ENCODE data around the gene CCM2L.

The CCM2L gene

DNA sequence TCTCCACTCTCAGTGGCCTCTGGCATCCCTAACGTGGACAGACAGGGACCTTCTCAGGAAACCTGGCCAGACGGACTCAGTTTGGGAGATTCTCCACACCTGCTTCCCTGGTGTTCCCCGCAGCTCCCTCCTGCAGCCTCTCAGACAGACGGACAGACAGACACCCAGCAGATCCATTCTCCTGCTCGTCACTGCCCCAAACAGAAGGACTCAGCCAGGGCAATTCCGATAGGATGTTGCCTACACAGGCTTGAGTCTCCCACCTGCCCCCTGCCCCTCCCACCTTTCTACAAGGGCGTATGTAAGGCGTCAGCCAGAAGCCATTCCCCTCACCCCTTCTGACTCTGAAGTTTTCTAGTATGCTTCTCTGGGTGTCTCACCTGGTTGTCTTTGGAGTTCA is 428 bp downstream of the CCM2L start:
- Mint-ChIP-seq H3K27ac (no peak overlapping the region), H3K9me3 (no peaks in the 10 kb centered on the region), H3K4me3 (no peak overlapping the region), H3K36me3 (no peaks in the 10 kb centered on the region), H3K4me1 (no peaks in the 10 kb centered on the region)
- DNase-seq (ENCODE audit: low spot score in 2 of 2) (no peak), ATAC-seq (no peak)

DNA sequence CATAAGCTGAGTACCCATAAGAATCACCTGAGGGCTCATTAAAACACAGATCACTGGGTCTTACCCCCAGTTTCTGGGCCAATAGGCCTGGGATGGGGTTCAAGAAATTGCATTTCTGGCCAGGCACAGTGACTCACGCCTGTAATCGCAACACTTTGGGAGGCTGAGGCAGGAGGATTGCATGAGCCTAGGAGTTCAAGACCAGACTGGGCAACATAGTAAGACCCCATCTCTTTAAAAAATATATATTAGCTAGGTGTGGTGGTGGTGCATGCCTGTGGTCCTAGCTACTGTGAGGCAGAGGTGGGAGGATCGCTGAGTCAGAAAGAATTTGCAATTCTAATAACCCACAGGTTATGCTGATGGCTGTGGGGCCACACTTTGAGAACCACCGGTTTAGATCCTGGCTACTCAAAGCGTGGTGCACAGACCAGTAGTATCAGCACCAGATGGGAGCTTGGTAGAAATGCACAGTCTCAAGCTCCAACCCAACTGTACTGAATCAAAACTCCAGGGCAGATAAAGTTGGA is 2.0 kb downstream of the CCM2L start:
- H3K27ac Mint-ChIP-seq: no peak overlapping the region
- H3K4me1 Mint-ChIP-seq: no peaks in the 10 kb centered on the region
- H3K9me3 Mint-ChIP-seq: no peaks in the 10 kb centered on the region
- no peak for ATAC-seq
- H3K4me3 Mint-ChIP-seq: no peak overlapping the region
- no peaks in the 10 kb centered on the region for H3K36me3 Mint-ChIP-seq
- DNase-seq (ENCODE audit: low spot score in 2 of 2): no peak

DNA sequence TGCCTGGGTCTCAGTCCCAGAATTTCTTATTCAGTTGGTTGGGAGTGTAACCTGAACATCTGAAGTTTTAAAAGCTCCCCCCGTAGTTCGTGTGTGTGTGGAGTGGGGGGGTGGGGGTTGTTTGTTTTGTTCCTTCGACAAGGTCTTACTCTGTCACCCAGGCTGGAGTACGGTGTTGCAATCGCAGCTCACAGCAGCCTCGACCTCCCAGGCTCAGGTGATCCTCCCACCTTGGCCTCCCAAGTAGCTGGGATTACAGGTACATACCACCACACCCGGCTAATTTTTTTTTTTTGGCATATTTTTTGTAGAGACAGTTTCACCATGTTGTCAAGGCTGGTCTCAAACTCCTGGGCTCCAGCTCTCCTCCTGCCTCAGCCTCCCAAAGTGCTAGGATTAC is 3.1 kb downstream of the CCM2L start:
- DNase-seq (ENCODE audit: low spot score in 2 of 2) (no peak), ATAC-seq (no peak)
- no peaks in the 10 kb centered on the region for H3K36me3 Mint-ChIP-seq
- peaks cover 5% of the 10 kb centered on the region for H3K4me1 Mint-ChIP-seq
- no peak overlapping the region for H3K4me3 Mint-ChIP-seq
- no peak overlapping the region for H3K27ac Mint-ChIP-seq
- H3K9me3 Mint-ChIP-seq: no peaks in the 10 kb centered on the region

DNA sequence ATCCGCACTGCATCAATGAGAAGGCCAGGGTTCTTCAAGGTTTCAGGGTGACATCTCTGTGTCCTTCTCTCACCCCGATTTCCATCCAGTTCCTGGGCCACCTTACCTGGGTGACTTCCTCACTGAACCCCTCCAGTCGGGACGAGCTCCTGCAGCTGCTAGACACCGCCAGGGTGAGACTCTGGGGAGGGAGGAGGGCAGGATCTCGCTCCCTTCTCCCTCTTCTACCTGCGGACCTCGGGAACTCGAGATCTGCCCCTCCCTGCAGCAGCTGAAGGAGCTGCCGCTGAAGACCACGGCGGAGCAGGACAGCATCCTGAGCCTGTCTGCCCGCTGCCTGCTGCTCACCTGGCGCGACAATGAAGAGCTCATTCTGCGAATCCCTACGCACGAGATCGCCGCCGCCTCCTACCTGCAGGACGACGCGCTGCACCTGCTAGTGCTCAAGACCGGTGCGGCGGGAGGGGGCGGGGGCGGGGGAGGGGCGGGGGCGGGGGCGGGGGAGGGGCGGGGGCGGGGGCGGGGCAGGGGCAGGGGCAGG is 7.5 kb downstream of the CCM2L start:
- H3K4me3 Mint-ChIP-seq: peak overlapping the region; percentile 78
- H3K9me3 Mint-ChIP-seq: no peaks in the 10 kb centered on the region
- no peak overlapping the region for H3K27ac Mint-ChIP-seq
- peaks cover 21% of the 10 kb centered on the region for H3K4me1 Mint-ChIP-seq
- no peak for ATAC-seq
- DNase-seq (ENCODE audit: low spot score in 2 of 2): no peak
- H3K36me3 Mint-ChIP-seq: no peaks in the 10 kb centered on the region

DNA sequence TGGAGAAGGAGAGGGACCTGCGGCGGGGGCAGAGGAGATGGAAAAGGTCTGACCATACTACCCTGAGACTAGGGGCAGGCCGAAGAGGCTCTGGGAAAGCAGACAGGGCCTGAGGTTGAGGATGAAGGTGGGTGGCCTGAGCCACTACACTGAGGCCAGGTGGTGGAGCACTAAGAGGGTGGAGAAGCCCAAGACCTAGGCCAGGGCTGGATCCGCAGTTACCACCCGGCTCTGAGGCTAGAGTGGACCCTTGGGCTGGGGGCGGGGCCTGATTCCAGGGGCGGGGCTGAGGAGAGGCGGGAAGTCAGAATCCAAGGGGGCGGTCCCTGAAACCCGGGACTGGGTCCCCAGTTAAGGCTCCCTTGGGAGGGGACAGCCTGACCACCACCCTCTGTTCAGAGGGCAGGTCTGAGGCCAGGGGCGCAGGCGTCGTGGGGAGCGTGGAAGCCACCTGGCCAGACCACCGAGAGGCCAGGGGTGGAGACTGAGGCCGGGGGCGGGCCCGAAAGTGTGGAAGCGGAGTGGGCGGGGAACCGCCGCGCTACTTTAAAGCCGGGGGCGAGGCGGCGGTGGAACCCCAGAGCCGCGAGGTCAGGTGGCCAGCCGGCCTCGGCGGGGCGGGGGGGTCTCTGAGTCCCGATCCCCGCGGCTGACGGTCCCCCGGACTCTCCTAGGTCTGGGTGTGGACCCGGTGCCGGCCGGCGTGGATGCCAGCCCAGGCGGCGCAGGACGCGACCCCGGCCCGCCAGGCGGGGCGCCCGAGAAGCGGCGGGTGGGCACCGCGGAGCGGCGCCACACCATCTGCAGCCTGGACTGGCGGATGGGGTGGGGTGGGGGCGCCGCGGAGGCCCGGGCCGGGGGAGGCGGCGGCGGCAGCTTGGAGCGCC is 8.3 kb downstream of the CCM2L start:
- H3K4me3 Mint-ChIP-seq: peak overlapping the region; percentile 78
- DNase-seq (ENCODE audit: low spot score in 2 of 2): peak; percentile 24 to 62

DNA sequence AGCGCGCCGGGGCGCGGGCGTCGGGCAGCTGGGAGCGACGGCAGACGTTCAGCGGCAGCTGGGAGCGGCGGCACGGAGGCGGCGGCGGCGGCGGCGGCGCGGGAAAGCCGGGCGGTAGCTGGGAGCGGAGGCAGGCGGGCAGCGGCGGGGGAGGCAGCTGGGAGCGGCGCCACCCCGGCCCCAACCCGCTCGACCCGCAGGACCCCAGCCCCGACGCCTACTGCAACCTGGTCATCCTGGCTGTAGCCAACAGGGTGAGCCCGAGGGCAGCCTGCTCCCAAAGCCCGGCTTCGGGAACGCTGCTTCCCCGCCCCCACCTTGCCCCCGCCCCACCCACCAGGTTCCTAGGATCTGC is 8.9 kb downstream of the CCM2L start:
- peaks cover 21% of the 10 kb centered on the region for H3K4me1 Mint-ChIP-seq
- ATAC-seq (no peak), DNase-seq (ENCODE audit: low spot score in 2 of 2) (no peak)
- no peak overlapping the region for H3K27ac Mint-ChIP-seq
- H3K4me3 Mint-ChIP-seq: peak overlapping the region; percentile 78
- no peaks in the 10 kb centered on the region for H3K36me3 Mint-ChIP-seq
- H3K9me3 Mint-ChIP-seq: no peaks in the 10 kb centered on the region

More for the DNA sequence above, 8.3 kb downstream of the CCM2L start:
- H3K27ac Mint-ChIP-seq: no peak overlapping the region
- H3K9me3 Mint-ChIP-seq: no peaks in the 10 kb centered on the region
- peak; percentile 66 for ATAC-seq
- peaks cover 21% of the 10 kb centered on the region for H3K4me1 Mint-ChIP-seq
- no peaks in the 10 kb centered on the region for H3K36me3 Mint-ChIP-seq

DNA sequence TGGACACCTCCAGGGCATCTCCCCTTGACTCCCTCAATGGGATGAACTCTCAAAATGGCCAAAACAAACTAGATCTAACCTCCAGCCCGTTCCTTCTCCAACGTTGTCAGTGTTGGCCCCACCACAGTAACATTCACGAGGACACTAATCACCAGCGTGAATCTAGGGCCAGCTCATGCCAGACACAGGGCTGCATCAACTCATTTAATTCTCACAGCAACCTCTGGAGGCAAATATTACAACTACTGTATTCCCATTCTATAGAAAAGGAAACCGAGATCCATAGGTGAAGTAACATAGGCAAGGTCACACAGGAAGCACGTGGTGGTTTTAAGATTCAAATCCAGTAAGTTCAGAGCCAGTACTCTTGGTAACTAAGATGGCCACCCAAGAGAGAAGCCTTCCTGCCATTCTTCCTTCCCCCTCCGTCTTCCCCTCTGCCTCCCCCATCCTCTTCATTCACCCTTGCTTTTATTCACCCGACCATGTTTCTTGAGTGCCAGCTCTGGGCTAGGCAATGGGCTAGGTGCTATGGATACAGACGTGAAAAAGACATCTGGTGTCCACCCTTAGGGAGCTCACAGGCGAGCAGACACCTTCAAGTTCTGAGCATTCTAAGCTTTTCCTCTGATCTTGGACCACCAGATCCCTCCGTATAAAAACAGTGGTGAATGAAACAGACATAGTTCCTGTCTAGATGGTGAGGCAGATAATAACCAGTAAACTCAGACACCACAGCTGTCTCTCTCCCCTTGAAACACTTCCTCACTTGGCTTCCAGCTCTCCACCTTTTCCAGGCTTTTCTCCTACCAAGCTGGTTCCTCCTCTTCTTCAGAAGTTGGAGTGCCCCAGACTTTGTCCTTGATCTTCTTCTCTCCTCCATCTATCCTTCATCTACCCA is 9.6 kb downstream of the CCM2L start:
- Mint-ChIP-seq H3K36me3 (no peaks in the 10 kb centered on the region), H3K27ac (no peak overlapping the region), H3K4me3 (peak overlapping the region; percentile 78), H3K4me1 (peaks cover 21% of the 10 kb centered on the region), H3K9me3 (no peaks in the 10 kb centered on the region)
- DNase-seq (ENCODE audit: low spot score in 2 of 2) (no peak), ATAC-seq (no peak)

DNA sequence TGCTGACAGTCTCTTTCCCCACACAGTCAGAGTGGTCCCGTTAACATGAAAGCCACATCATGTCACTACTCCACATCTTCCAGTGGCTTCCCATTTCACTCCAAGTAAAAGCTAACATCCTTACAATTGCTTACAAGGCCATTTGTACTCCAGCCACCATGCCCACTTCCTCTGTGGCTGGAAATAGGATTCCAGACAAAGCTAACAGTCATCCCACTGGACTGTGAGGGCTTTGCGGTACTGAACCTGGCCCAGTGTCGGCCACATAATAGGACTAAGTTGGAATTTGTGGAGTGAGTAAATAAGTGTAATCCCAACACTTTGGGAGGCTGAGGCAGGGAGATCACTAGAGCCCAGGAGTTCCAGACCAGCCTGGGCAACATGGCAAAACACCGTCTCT is 10.9 kb downstream of the CCM2L start:
- no peak overlapping the region for H3K4me3 Mint-ChIP-seq
- no peak overlapping the region for H3K27ac Mint-ChIP-seq
- DNase-seq (ENCODE audit: low spot score in 2 of 2) (no peak), ATAC-seq (no peak)
- peaks cover 21% of the 10 kb centered on the region for H3K4me1 Mint-ChIP-seq
- no peaks in the 10 kb centered on the region for H3K9me3 Mint-ChIP-seq
- H3K36me3 Mint-ChIP-seq: no peaks in the 10 kb centered on the region

DNA sequence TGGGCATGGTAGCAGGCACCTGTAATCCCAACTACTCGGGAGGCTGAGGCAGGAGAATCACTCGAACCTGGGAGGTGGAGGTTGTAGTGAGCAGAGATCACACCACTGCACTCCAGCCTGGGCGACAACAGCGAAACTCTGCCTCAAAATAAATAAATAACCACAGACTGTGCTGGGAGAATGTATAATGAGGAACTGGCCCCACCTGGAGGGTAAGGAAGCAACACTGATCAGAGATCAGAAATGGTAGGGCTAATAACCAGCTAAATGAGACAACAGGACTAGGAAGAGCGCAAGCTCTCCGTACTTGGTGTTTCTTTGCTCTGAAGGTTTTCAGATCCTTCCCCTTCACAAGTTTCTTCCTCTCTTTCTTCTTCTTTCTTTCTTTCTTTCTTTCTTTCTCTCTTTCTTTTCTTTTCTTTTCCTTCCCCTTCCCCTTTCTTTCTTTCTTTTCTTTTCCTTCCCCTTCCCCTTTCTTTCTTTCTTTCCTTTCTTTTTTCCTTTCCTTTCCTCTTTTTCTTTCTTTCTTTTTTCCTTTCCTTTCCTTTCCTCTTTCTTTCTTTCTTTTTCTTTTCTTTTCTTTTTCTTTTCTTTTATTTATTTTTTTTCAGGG is 14.6 kb downstream of the CCM2L start:
- H3K27ac Mint-ChIP-seq: no peak overlapping the region
- H3K36me3 Mint-ChIP-seq: no peaks in the 10 kb centered on the region
- no peak for ATAC-seq
- H3K9me3 Mint-ChIP-seq: no peaks in the 10 kb centered on the region
- peaks cover 9% of the 10 kb centered on the region for H3K4me1 Mint-ChIP-seq
- no peak overlapping the region for H3K4me3 Mint-ChIP-seq
- DNase-seq (ENCODE audit: low spot score in 2 of 2): no peak

DNA sequence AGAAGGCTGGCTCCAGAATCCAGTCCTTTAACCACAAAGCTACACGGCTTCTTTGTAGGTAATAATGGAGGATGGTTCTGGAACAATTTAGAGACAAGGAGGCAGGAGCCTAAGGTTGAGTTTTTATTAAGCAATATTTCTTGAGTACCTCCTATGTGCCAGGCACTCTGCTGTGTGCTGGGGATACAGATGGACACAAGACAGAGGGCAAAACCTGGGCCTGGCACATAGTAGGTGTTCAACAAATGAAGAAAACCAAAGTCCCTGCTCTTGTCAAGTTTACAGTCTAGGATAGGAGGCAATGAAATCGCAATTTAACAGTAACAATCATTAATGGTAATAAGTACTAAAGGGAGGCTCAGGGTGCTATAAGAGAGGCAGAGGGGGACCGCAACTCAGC is 17.4 kb downstream of the CCM2L start:
- H3K27ac Mint-ChIP-seq: no peak overlapping the region
- no peaks in the 10 kb centered on the region for H3K36me3 Mint-ChIP-seq
- no peak for DNase-seq (ENCODE audit: low spot score in 2 of 2)
- no peak for ATAC-seq
- H3K9me3 Mint-ChIP-seq: no peaks in the 10 kb centered on the region
- no peaks in the 10 kb centered on the region for H3K4me1 Mint-ChIP-seq
- no peak overlapping the region for H3K4me3 Mint-ChIP-seq

DNA sequence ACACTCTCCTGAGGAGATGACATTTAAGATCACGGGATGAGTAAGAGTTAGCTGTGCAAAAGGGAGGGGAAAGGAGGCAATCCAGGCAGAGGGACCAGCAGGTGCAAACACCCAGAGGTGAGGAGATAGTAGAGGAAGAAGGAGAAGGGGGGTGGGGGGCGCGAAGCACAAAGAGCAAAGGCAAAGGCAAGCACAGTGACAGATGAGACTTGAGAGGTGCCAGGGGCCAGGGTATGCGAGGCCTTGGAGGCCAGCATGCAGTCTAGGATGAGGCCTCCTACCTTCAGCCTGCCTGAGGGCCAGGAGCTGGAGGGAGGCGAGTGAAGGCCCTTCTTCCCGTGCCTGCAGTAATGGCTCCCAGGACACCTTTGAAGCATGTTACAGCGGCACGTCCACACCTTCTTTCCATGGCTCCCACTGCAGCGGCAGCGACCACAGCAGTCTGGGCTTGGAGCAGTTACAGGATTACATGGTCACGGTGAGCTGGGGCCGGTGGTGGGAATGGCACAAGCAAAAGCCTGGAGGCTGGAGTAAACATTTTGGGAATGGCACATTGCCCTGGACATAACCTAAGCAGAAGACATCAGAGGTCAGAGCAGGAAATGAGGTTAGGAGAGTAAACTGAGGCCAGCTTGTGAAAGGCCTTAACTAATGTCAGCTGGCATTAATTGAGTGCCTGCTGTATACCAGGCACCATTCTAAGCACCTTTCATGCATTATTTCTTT is 18.6 kb downstream of the CCM2L start:
- no peak overlapping the region for H3K4me3 Mint-ChIP-seq
- H3K27ac Mint-ChIP-seq: peak overlapping the region; percentile 22
- no peaks in the 10 kb centered on the region for H3K9me3 Mint-ChIP-seq
- no peaks in the 10 kb centered on the region for H3K4me1 Mint-ChIP-seq
- DNase-seq (ENCODE audit: low spot score in 2 of 2) (no peak), ATAC-seq (no peak)
- no peaks in the 10 kb centered on the region for H3K36me3 Mint-ChIP-seq

DNA sequence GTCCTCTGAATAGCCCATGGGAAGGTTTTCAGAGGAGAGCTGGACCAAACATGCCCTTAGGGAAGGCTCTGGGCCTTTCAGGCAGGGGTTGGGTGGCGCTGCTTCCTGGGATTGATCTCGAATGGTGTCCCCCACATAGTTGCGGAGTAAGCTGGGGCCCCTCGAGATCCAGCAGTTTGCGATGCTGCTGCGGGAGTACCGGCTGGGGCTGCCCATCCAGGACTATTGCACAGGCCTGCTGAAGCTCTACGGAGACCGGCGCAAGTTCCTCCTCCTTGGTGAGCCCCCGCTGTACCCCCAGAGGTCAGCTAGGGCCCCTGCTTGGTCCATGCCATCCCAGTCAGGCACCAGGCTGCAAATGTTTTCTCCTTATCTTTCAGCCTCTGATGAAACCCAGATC is 19.3 kb downstream of the CCM2L start:
- Mint-ChIP-seq H3K4me3 (no peak overlapping the region), H3K27ac (no peak overlapping the region), H3K9me3 (no peaks in the 10 kb centered on the region), H3K36me3 (no peaks in the 10 kb centered on the region), H3K4me1 (no peaks in the 10 kb centered on the region)
- DNase-seq (ENCODE audit: low spot score in 2 of 2): no peak
- no peak for ATAC-seq

DNA sequence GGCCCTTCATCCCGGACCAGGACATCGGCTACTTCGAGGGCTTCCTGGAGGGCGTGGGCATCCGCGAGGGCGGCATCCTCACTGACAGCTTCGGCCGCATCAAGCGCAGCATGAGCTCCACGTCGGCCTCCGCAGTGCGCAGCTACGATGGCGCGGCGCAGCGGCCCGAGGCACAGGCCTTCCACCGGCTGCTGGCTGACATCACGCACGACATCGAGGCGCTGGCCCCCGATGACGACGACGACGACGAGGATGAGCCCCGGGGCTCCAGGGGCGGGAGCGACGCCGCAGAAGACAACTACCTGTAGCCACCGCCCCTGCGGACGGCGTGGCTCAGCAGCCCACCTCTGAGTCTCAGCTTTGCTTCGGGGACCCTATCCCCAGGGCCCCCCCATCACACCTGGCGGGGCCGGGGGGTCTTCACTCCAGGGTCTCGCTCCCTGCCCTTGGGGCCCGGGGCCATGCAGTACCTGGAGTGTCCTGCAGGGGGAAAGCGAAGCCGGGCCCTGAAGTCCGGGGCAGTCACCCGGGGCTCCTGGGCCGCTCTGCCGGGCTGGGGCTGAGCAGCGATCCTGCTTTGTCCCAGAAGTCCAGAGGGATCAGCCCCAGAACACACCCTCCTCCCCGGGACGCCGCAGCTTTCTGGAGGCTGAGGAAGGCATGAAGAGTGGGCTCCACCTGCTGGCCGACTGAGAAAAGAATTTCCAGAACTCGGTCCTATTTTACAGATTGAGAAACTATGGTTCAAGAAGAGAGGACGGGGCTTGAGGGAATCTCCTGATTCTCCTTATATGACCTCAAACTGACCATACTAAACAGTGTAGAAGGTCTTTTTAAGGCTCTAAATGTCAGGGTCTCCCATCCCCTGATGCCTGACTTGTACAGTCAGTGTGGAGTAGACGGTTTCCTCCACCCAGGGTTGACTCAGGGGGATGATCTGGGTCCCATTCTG is 21.0 kb downstream of the CCM2L start:
- Mint-ChIP-seq H3K36me3 (no peaks in the 10 kb centered on the region), H3K4me1 (no peaks in the 10 kb centered on the region), H3K9me3 (no peaks in the 10 kb centered on the region), H3K4me3 (peak overlapping the region; percentile 43), H3K27ac (no peak overlapping the region)
- ATAC-seq (peak; percentile 64), DNase-seq (ENCODE audit: low spot score in 2 of 2) (peak; percentile 56 to 77)

DNA sequence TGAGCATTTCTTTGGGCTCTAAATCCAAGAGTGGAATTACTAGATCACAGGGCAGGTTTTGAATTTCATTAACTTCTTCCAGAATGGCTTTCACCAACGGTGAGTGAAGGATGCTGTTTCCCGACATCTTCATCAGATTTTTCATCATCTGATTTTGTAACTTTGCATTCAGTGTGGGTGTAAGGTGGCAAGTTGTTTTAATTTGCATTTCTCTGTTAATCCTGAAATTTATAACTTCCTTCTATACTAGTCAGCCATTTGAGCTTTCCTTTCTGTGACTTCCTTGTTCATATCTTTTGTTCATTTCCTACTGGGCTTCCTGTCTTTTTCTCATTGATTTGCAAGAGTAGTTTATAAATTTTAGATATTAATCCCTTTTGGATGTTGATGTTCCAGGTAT is 23.1 kb downstream of the CCM2L start:
- ATAC-seq: no peak
- Mint-ChIP-seq H3K4me1 (no peaks in the 10 kb centered on the region), H3K36me3 (no peaks in the 10 kb centered on the region), H3K4me3 (no peak overlapping the region), H3K27ac (no peak overlapping the region), H3K9me3 (no peaks in the 10 kb centered on the region)
- no peak for DNase-seq (ENCODE audit: low spot score in 2 of 2)
